Left hindlimb (tissue), 1 donor: ENCODE data around the gene MED17.
"Not testable (repeated sequence)": the region's sequence is repeated elsewhere in the genome, so short reads cannot be mapped to it uniquely, and the experiment has no call there.

Experiments used
- DNase-seq: peaks from one replicate; pipeline ENCODE4 v3.0.0-alpha.2; 2018

Gene MED17

DNA sequence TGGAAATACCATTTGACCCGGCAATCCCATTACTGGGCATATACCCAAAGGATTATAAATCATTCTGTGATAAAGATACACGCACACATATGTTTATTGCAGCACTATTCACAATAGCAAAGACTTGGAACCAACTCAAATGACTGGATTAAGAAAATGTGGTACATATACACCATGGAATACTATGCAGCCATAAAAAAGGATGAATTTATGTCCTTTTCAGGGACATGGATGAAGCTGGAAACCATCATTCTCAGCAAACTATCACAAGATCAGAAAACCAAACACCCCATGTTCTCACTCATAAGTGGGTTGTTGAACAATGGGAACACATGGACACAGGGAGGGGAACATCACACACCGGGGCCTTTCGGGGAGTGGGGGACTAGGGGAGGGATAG is 25.0 kb upstream of the MED17 start:
- DNase-seq: not testable (repeated sequence)

DNA sequence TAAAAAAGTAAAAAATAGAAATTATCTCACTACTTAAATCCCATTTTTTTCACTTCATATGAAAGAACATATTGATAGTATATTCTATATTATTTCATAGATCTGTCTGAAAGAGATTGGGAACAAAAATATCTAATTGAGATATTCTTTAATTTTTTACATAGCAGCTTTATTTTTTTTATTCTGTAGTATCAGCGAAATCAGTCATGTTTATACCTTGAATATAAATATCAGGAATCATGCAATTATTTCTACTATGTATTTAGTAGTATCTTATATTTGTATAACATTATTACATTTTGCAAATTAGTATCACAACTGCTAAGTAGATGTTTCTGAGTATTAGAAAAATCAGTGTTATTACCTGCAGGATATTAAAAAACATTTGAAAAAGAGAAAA is 22.2 kb upstream of the MED17 start:
- no peak for DNase-seq

DNA sequence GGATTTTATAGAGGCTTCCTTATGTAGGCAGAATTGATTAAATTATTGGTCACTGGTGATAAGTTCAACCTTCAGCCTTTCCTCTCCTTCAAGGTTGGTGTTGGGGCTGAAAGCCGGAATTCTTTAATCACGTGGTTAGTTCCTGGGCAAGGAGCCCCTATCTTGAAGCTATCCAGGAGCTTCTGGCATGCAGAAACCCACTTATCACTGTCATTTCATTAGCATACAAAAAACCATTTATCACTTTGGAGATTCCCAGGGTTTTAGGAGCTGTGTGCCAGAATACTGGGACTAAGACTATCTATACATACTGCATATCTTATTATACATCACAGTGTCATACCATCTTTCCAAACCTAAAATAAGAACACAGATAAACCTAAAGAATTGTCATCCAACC is 18.5 kb upstream of the MED17 start:
- DNase-seq: no peak

DNA sequence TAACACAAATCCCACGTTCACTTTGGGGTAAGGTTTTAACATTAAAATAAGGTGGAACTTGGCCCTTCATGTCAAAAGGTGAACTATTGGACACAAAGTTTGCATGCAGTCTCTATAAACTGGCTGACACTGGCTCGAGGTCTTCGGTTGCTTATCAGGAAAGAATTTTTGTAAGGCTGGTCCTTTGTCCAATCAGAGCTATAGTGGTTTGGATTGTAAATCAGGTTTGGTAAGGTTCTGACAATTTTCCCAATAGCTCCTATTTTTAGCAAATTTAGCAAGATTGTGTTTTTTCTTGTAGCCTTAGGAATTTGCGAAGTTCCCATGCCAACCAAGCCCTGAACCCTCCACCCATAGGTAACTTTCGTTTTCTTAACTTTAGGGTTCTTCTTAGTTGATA is 17.6 kb upstream of the MED17 start:
- DNase-seq: no peak

DNA sequence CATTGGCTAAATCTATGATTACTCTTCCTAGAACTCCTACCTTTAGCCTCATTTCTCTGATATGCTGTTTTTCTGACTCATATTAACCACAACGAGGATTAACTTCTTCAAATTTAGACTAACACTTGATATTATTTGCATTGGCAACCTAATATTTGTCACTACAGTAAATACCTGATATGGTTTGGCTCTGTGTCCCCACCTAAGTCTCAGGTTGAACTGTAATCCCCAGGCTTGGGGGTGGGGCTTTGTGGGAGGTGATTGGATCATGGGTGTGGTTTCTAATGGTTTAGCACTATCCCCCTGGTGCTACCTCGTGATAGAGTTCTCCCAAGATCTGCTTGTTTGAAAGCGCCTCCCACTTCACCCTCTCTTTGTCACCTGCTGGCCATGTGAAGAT is 17.1 kb upstream of the MED17 start:
- no peak for DNase-seq

DNA sequence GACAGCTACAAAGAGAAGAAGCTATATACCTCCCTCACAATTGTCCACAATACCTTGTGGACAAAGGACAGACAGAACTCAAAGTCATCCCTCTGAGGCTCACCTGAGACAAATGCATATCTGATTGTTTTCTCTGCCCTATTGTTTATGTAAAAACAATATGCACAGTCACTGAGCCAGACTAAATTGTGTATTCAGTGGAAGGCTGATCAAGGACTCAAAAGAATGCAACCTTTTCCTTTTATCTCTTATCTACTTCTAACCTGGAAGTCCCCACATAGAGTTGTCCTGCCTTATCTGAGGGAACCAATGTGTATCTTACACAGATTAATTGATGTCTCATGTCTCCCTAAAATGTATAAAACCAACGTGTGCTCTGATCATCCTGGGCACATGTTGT is 13.9 kb upstream of the MED17 start:
- DNase-seq: no peak

DNA sequence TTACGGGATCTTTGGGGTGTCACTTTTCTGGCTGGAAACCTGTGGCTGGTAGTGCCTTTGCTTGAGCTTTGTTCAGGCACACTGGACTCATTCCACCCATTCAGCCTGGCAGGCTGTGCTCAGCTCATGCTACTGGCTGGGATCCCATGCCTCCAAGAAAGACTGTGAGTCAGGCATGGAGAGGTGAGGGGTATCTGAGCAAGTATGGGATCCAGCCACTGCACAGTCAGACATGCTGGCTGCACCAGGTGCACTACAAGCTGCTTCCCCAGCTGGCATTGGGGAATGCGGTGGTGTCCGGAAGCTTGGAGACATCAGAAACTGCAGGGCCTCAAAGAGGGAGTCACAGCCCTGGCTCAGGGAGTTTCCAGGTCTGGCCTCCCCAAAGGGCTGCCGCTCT is 12.0 kb upstream of the MED17 start:
- no peak for DNase-seq

DNA sequence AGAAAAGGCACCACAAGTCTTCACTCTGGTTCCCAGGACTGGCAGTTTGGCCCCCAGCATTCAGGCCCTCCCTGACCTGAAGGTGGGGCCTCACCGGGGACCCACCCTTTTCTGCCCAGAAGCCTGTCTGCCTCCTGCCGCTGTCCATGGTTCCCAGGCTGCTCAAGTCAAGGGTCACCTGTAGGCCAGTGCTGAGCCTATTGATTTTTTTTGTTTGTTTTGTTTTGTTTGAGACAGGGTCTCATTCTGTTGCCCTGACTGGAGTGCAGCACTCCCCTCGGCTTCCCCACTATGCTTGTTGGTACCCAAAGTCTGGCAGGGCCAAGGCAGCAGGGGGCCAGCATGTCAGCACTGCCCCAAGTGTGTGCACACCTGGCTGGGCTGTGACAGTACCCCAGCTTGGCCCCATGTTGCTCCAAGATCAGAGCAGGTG is 11.0 kb upstream of the MED17 start:
- no peak for DNase-seq

DNA sequence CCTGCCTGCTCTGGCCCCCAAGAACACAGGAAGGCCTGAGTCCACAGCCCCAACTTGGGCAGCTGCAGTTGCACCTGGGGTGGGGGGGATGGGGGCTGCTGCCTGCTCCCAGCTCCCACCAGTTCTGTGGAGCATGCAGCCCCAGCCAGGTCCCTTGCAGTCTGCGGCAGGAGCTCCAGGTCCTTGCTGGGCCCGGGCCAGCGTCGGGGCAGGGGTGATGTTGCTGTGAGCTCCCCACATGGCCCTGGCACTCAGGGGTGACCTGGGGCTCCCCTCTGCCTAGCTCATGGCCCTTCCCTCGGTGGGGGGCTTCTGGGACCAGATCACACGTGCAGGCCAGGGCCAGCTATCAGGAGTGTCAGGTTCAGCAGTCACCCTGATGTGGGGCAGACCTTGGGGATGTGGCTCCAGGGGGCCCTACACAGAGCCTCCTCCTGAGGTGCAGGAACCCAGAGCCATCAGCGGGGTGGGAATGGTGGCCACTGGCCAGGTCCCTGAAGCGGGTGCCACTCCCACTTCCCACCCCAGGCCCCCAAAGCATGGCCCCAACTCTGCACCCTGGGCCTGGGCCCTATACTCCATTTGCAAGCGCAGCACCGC is 10.4 kb upstream of the MED17 start:
- DNase-seq: no peak

DNA sequence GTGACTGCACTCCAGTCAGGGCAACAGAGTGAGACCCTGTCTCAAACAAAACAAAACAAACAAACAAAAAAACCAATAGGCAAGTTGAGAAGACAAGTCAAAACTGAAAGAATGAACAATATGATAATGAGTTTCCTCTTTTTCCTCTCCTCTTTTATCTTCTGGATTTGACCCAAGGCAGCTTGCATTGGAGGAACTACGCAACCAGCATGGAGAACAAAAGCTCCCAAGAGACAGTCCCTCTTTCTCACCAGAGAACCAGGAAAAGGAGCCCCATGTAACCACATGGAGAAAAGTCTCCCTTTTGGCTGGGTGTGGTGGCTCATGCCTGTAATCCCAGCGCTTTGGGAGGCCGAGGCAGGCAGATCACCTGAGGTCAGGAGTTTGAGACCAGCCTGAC is 9.5 kb upstream of the MED17 start:
- DNase-seq: not testable (repeated sequence)

DNA sequence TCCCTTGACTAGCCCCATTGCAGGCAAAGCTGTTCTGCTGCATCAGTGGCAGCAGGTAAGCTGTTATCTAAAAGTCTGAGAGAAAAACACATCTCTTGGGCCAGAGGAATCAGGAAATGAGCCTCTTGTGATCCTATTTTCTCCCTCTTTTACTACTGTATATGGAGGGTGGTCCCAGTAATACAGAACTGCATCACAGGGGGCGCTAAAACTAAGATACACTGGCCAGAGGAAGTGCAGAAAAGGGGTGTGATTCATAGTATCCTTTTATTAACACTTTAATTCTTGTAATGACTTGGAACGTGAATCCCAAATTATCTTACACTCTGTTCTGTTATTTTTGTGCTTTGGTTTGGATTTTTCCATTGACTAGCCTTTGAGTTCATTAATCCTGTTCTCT is 8.8 kb upstream of the MED17 start:
- no peak for DNase-seq

DNA sequence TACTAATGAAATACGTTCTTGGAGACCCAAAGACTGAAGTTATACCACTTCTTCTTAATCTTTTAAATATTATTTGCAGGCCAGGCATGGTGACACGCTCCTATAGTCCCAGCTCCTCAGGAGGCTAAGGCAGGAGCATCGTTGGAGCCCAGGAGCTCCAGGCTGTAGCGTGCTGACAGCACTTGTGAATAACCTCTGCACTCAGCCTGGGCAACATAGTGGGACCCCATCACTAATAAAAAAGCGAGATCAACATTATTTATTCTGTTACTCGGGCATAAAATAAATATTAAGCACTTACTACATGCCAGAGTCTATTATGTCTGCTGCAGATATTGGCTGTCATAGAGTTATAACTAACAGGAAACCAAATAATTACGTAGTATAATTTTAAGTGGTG is 720 bp upstream of the MED17 start:
- no peak for DNase-seq

DNA sequence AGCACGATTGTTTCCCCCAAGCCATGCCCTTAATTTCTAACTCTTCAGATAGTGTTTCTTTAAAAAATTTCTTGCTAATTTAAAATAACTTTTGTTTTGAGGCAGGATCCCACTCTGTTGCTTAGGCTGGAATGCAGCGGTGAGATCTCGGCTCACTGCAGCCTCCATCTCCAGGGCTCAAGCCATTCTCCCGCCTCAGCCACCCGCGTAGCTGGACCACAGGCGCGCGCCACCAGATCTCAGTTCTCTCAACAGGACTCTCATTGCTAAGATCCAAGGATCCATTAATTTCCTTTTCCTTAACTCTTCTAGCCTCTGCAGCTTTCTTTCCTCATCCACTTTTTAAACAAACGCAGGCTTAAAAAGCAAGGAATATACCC is 327 bp upstream of the MED17 start:
- no peak for DNase-seq

DNA sequence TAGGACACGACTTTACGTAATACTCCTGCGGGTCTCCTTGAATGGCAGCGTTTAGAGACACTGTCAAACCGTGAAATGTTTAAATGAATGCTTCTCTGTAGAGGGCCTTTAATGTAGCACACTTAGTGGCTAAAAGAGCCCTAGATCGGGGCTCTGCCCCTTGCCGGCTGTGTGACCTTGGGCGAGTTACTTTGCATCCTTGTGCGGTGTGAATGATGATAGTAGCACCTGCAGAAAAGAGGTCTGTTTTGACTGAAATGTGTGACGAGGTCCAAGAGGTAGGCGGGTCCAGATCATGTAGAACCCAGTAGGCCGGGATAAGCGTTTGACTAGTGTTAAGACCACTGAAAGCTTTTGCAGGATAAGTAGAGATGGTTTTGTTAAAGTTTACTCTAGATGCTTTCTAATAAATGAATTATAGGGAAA is 866 bp downstream of the MED17 start:
- no peak for DNase-seq

DNA sequence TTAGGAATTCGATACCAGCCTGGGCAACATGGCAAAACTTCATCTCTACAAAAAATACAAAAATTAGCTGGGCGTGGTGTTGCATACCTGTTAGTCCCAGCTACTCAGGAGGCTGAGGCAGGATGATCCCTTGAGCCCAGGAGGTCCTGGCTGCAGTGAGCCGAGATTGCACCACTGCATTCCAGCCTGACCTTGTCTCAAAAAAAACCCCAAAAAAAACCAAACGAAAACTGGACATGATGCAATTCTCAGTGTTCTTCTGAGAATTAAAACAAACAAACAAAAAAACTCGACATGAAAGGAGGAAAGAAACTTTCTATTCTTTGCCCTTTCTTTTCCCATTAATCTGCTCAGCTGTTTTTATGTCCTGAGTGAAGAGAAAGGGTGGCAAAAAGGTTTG is 7.4 kb downstream of the MED17 start:
- no peak for DNase-seq

DNA sequence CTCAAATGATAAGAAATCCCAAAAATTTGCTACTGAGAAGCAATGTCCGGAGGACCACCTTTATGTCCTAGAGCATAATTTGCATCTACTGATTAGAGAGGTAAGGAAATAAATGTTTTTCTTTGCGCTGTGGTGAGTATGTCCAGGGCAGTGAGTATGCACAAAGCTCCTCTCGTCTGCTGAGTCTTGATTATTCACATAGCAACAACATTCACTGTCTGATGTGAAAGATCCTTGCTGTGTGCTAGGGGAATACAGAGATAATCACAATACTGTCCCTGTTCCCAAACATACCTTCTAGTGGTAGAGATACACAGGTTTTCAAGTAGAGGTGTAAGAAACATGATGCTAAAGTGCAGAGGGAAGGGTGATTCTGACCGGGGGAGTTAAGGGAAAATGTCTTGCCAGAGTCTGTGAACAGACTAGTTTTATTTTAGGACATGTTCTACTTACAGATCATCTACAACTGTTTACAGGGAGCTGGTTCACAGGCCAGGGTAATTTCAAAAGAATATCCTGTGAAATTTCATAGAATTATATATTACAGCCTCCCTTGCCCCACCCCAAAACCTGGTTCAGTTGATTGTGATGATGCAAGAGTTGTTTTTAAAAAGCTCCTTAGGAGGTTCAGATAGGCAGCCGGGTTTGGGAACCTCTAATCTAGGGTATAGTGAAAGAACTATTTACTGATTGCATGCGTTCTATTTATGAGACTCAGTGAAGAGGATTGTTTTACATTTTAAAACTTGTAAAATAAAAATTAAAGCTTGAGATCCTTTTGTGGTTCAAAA is 12.6 kb downstream of the MED17 start:
- DNase-seq: no peak

DNA sequence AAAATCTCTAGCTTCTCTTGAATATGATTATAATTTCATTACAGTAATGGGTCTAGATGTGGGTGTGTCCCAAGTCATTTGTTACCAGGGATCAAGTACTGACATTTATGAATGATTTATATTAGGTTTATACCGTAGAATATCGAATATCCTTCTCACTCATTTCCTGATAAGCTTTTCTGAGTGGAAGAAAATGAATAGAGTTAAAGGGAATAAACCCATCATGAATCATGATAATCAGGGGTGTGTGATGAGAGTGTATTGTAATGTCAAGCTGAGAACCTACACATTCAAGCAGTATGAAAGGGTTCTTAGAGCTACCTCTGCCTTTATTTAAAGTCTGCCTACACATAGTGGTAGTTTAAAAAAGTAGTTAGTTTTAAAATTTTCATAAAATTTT is 17.3 kb downstream of the MED17 start:
- DNase-seq: no peak

DNA sequence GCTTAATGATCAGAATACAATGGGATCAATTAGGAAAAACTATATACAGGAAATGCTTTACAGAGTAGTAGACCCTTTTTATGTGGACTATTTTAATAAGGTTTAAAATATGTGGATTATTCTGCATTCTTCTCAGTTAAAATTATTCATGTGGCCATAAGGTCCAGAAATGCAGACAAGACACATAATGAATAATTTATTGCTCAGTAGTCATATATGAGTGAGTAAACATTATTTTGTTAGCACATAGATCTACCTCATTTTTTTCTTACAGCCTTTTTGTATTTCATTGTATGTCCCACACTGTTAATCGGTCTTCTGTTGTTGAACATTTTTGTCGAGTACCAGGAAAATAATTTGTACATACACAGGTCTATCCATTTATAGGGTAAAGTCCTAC is 20.8 kb downstream of the MED17 start:
- no peak for DNase-seq

DNA sequence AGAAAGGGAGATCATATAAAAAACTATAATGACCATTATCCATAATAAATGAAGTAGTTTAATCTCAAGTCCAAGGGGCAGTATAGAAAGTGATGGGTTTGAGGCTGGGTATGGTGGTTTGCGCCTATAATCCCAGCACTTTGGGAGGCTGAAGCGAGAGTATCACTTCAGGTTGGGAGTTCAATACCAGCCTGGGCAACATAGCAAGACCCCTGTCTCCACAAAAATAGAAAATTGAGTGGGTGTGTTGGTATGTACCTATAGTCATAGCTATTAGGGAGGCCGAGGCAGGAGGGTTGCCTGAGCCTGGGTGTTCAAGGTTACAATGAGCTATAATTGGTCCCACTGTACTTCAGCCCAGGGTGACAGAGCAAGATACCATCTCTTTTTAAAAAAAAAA is 23.9 kb downstream of the MED17 start:
- DNase-seq: no peak

DNA sequence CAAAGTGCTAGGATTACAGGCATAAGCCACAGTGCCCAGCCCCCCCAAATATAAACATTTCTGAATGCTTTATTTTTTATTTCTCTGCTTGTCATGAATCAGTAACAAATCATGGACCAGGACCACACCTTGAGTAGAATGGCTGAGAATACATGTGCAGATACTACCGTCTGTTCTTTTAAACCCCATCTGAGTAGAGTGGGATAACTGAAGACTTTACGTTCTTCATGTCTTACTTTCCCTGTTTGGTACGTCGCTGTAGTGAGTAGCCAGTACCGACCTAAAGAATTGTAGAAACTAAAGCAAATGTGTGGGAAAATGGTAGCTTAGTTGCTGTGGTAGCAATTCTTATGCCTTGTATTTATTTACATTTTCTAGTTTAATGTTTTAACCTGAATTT is 29.9 kb downstream of the MED17 start:
- DNase-seq: no peak

DNA sequence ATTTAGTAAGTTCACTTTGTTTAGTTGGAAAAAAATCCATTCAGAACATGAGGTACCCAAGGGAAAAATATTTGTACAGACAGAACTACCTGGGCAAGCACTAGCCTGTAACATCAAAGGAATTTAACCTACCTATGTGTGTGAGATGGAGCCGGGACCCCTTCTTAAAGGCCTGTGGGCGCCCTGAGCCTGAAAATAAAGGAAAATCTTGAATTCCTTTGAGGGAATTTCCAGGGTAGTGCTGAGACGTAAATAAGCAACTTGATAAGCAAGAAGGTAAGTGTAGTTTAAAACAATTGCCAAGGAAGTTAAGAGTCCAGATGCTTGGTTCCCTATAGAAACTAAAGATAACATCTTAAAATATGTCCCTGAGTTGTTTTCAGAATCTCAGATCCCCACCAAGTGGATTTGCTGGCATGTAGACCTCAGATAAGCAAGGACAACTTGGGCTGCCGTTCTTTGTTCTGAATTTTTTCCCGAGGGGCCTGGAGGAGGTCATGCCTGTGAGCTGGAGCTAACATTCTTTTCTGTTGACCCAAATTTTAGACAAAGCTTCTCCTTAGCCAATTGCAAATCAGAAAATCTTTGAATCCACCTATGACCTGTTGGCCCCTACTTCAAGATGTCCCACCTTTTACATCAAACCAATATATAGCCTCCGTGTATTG is 31.0 kb downstream of the MED17 start:
- DNase-seq: no peak

DNA sequence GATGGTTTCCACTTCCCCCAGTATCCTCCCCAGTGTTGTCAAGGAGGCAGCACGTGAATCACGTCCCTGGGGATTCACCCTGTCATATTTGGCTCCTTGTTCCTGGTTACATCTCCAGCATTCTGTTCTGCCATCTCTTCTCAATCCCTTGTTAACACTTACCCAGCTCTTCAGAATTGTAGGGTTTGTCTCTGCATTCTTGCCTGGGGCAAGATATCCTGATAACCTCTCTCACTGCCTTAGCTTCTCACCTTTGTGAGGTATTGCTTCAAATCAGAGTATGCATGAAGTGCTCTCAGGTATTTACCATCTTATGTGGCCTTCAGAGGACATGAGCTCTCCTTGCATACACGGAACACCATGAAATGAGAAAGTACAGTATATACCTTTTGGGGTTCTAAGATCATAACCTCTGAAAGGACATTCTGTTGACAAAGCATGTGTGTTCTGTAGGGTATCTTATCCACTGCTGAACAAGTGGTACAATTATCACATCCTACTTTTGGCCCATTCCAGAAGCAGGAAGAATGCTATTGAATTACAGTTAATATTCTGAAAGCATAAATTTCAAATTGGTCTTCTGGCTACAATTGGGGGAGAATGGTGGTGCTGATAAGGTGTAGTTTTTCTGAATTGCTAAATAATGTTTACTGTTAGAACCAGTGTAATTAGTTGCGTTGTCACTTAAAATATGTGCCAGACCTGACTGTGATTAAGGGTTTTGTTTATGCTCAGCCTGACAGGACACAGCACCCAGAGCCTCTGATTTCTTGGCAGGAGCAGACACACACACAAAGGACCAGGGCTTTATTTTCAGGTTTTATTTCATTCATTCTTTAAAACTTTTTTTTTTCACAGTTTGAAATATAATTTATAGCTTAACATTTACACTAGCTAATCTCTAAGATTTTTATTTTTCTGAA is 33.6 kb downstream of the MED17 start:
- no peak for DNase-seq

DNA sequence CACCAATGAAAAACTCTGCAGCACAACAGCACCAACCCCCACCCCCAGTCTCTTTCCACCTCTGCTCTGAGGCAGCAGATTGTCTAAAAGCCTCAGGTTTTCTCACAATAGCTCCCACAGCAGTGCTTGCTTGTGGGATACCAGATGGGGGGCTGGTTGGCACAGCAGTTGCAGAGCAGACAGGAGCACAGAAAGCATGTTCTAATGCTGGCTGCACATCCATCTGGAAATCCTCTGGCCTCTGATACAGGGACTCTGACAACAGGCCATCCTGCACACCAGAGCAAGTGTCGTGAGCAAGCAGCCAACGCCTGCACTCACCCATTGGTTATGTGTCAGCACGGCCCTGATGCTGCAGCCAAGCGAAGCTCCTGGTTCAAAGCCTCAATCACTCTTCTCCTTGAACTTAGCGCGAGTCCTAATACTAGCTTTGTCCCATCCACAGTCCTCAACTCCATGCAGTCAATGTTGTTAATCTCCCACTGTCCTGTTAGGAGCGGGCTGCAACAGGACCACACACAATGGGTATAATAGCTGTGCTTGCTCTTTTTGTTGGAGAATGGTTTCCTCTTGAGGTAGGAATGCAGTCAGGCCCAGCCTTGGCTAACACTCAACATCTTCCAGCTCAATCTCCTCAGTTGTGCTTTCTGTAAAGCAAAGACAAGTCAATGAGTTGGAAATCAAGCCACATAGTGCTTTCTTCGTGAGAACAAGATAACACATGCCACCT is 36.0 kb downstream of the MED17 start:
- DNase-seq: no peak
